ENCODE results near the gene XAB2.

Gene XAB2

DNA sequence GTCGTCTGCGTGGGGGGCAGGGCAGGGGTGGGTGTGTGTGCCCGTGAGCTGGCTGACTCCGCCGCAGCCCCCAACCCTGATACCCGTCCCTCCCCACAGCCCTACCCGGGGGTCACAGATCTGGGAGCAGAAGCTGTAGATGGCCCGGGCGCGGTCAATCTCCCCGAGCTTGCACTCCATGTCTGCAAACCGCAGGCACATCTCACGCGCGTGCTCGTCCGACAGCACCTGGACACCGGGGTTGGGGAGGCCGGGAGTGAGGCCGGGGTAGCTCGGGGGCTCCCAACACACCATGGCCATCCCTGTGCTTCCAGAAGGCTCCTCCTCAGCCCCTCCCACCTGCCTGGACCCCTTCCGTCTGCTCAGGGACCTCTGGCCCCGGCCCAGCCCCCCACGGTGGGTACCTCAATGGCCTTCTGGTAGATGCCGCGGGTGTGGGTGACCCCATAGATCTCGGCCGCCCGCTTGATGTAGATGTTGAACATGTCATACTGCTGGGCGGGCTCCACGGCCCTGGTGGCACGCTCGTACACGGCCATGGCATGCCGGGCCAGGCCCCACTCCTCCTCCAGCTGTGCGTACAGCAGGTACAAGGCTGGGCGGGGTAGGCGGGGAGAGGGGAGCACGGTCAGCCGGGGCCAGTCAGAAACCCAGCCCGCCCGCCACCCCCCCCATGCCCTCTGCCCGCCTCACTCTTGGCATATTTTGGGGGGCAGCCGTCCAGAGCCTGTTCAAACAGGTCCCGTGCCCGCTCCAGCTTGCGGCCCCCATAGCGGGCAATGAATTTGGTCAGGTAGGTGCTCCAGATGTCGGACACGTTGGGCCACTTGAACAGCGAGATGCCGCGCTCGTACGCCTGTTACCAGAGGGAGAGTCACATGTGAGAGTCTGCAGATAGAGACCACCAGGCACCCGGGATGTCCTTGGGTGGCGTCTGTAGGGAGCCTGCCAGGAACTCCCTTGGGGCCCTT is 8.6 kb downstream of the XAB2 start:
- Histone ChIP-seq H3K4me3 (ENCODE audit: insufficient read depth, low read length, poor library complexity, severe bottlenecking) (no peak overlapping the region), H3K36me3 (ENCODE audit: low read length) (no peaks in the 10 kb centered on the region), H4K20me1 (ENCODE audit: low read depth, low read length) (no peaks in the 10 kb centered on the region), H3K27ac (ENCODE audit: low read depth, low read length) (no peak overlapping the region), H3K4me2 (ENCODE audit: low read depth, low read length, poor library complexity, severe bottlenecking) (no peak overlapping the region), H3K9me2 (replicated peaks; ENCODE audit: insufficient read depth, low read length) (no peaks in the 10 kb centered on the region), H3F3A (ENCODE audit: insufficient read depth) (no peaks in the 10 kb centered on the region), H3K9ac (ENCODE audit: low read length) (no peak overlapping the region), H3K79me2 (ENCODE audit: insufficient read depth, low read length) (no peaks in the 10 kb centered on the region), H2AFZ (ENCODE audit: low read depth, low read length, severe bottlenecking) (no peak overlapping the region), H3K9me3 (ENCODE audit: insufficient read depth, low read length) (no peaks in the 10 kb centered on the region), H3K27me3 (ENCODE audit: low read length) (no peaks in the 10 kb centered on the region)
- TF ChIP-seq CTCF (IDR thresholded peaks at IDR 0.05; ENCODE audit: insufficient read depth, low read length, poor library complexity, severe bottlenecking) (no peak), EZH2phosphoT487 (conservative IDR thresholded peaks at IDR 0.05; ENCODE audit: low read length) (no peak)

GRCh38 chr19:7619671-7620441 is 9.5 kb downstream of the XAB2 start:
- Histone ChIP-seq H2AFZ (ENCODE audit: low read depth, low read length, severe bottlenecking) (no peak overlapping the region), H3K4me3 (ENCODE audit: insufficient read depth, low read length, poor library complexity, severe bottlenecking) (no peak overlapping the region), H3K36me3 (ENCODE audit: low read length) (no peaks in the 10 kb centered on the region), H3K9me3 (ENCODE audit: insufficient read depth, low read length) (no peaks in the 10 kb centered on the region), H3K79me2 (ENCODE audit: insufficient read depth, low read length) (no peaks in the 10 kb centered on the region), H3K4me2 (ENCODE audit: low read depth, low read length, poor library complexity, severe bottlenecking) (no peak overlapping the region), H3K27ac (ENCODE audit: low read depth, low read length) (no peak overlapping the region), H3F3A (ENCODE audit: insufficient read depth) (no peaks in the 10 kb centered on the region), H3K27me3 (ENCODE audit: low read length) (no peaks in the 10 kb centered on the region), H3K9me2 (replicated peaks; ENCODE audit: insufficient read depth, low read length) (no peaks in the 10 kb centered on the region), H4K20me1 (ENCODE audit: low read depth, low read length) (no peaks in the 10 kb centered on the region), H3K9ac (ENCODE audit: low read length) (no peak overlapping the region)
- no peak for TF ChIP-seq CTCF (IDR thresholded peaks at IDR 0.05; ENCODE audit: insufficient read depth, low read length, poor library complexity, severe bottlenecking)

- Histone ChIP-seq H3K27ac (ENCODE audit: low read depth, low read length) (no peak overlapping the region), H3K4me3 (ENCODE audit: insufficient read depth, low read length, poor library complexity, severe bottlenecking) (no peak overlapping the region), H2AFZ (ENCODE audit: low read depth, low read length, severe bottlenecking) (no peak overlapping the region), H3K9me2 (replicated peaks; ENCODE audit: insufficient read depth, low read length) (no peaks in the 10 kb centered on the region), H3K79me2 (ENCODE audit: insufficient read depth, low read length) (no peaks in the 10 kb centered on the region), H3K9ac (ENCODE audit: low read length) (no peak overlapping the region), H3K27me3 (ENCODE audit: low read length) (no peaks in the 10 kb centered on the region), H3K9me3 (ENCODE audit: insufficient read depth, low read length) (no peaks in the 10 kb centered on the region), H3K4me2 (ENCODE audit: low read depth, low read length, poor library complexity, severe bottlenecking) (no peak overlapping the region), H3K36me3 (ENCODE audit: low read length) (no peaks in the 10 kb centered on the region), H3F3A (ENCODE audit: insufficient read depth) (no peaks in the 10 kb centered on the region), H4K20me1 (ENCODE audit: low read depth, low read length) (no peaks in the 10 kb centered on the region)
- TF ChIP-seq CTCF (IDR thresholded peaks at IDR 0.05; ENCODE audit: insufficient read depth, low read length, poor library complexity, severe bottlenecking) (no peak), EZH2phosphoT487 (conservative IDR thresholded peaks at IDR 0.05; ENCODE audit: low read length) (no peak)
Observed at GRCh38 chr19:7618771-7619510, 10.4 kb downstream of the XAB2 start.
